Esophagus squamous epithelium (tissue), 4 donors: Measurements from ENCODE around the gene ATP5F1A.

Experiments
- CTCF ChIP-seq, 6 experiments: fragments of 450-650 bp in 4 of 6; fragments of 200-600 bp in 2 of 6; sonication (generic) in 2 of 6; IDR thresholded peaks; one replicate each; pipeline ENCODE4 v1.5.1; 2016 to 2019; ENCODE audit warnings: antibody characterized with exemption in 6 of 6, mild to moderate bottlenecking in 4 of 6, moderate library complexity in 4 of 6
- POLR2A ChIP-seq, 4 donors: fragments of 450-650 bp; IDR thresholded peaks; one replicate each; pipeline ENCODE4 v1.6.1; 2017; ENCODE audit warnings: antibody characterized with exemption in 4 of 4, mild to moderate bottlenecking in 4 of 4, moderate library complexity in 3 of 4

GRCh38 chr18:46072376-46072867 is 25.7 kb downstream of the ATP5F1A start:
- TF ChIP-seq POLR2A (IDR thresholded peaks at IDR 0.05), result no peak
- no peak for TF ChIP-seq CTCF (IDR thresholded peaks at IDR 0.05)
